ENCODE measurements around the gene SLC27A1. TPM values are rescaled to one million over a fixed set of nuclear protein-coding genes. Genes with fewer than 3 reads are reported as not detected.

Gene SLC27A1
- total RNA-seq, 1 experiment from 2014 or later, result 8.6 TPM

GRCh38 chr19:17527326-17527725 is 57.0 kb downstream of the SLC27A1 start:
- ATAC-seq (no peak), DNase-seq (ENCODE audit: low spot score) (no peak)
- H3K36me3 Mint-ChIP-seq, result peaks cover 3% of the 10 kb centered on the region; the same call in 1 of the 2 replicates
- H3K27me3 Mint-ChIP-seq (ENCODE audit: low read depth), result peaks cover 10% of the 10 kb centered on the region; the same call in 1 of the 2 replicates
- no peak overlapping the region for H3K4me3 Mint-ChIP-seq
- H3K27ac Mint-ChIP-seq, result no peak overlapping the region
- peaks cover 15% of the 10 kb centered on the region for H3K4me1 Mint-ChIP-seq
- CTCF ChIA-PET, result no interaction called here
- POLR2A ChIA-PET, result interaction anchor here (0.6 kb wide), 1 partner anchor 56 kb away, joined by 3 read pairs; no protein-coding TSS in a partner anchor
- no peak for TF ChIP-seq MAX (CRISPR knock-in tag; IDR thresholded peaks at IDR 0.05)
- no peak for TF ChIP-seq FOXK1 (CRISPR knock-in tag; IDR thresholded peaks at IDR 0.05)
- no peak for TF ChIP-seq OVOL2 (CRISPR knock-in tag; IDR thresholded peaks at IDR 0.05; ENCODE audit: borderline replicate concordance)
- TF ChIP-seq ZNF232 (CRISPR knock-in tag; IDR thresholded peaks at IDR 0.05), result no peak
- TF ChIP-seq FOXJ3 (CRISPR knock-in tag; IDR thresholded peaks at IDR 0.05; ENCODE audit: borderline replicate concordance), result no peak
- TF ChIP-seq ZNF317 (CRISPR knock-in tag; IDR thresholded peaks at IDR 0.05; ENCODE audit: borderline replicate concordance, low read depth), result no peak
- no peak for TF ChIP-seq ESRRA (CRISPR knock-in tag; IDR thresholded peaks at IDR 0.05; ENCODE audit: borderline replicate concordance)
- TF ChIP-seq NR1H2 (CRISPR knock-in tag; IDR thresholded peaks at IDR 0.05), result no peak
- no peak for TF ChIP-seq IRF1 (CRISPR knock-in tag; IDR thresholded peaks at IDR 0.05)
- TF ChIP-seq SOX15 (CRISPR knock-in tag; IDR thresholded peaks at IDR 0.05), result no peak
- no peak for TF ChIP-seq PRRX2 (CRISPR knock-in tag; IDR thresholded peaks at IDR 0.05)
- TF ChIP-seq STAT6 (CRISPR knock-in tag; conservative IDR thresholded peaks at IDR 0.05; ENCODE audit: low read depth), result no peak
- H3K9me3 Mint-ChIP-seq, result peaks cover 9% of the 10 kb centered on the region

- Mint-ChIP-seq H3K4me1 (peaks cover 11% of the 10 kb centered on the region), H3K36me3 (peaks cover 3% of the 10 kb centered on the region; the same call in 1 of the 2 replicates), H3K9me3 (peaks cover 9% of the 10 kb centered on the region), H3K27ac (no peak overlapping the region), H3K27me3 (ENCODE audit: low read depth) (peaks cover 10% of the 10 kb centered on the region; the same call in 1 of the 2 replicates), H3K4me3 (no peak overlapping the region)
- ChIA-PET POLR2A (no interaction called here), CTCF (interaction anchor here (1.0 kb wide), 1 partner anchor 52 kb away, joined by 4 read pairs; no protein-coding TSS in a partner anchor)
- TF ChIP-seq GTF2I (CRISPR knock-in tag; conservative IDR thresholded peaks at IDR 0.05), result peak; percentile 81; the same call in 1 of the 2 replicates
- no peak for TF ChIP-seq ZNF219 (CRISPR knock-in tag; IDR thresholded peaks at IDR 0.05; ENCODE audit: borderline replicate concordance)
- DNase-seq (ENCODE audit: low spot score) (no peak), ATAC-seq (no peak)
Observed at GRCh38 chr19:17528610-17529009, 58.3 kb downstream of the SLC27A1 start.

GRCh38 chr19:17529239-17530158 is 59.2 kb downstream of the SLC27A1 start:
- ChIA-PET CTCF (interaction anchor here (0.9 to 5.2 kb wide), 12 partner anchors 9 to 110 kb away, joined by 3 to 43 read pairs (median 4); no protein-coding TSS in a partner anchor), POLR2A (interaction anchor here (0.6 to 0.7 kb wide), 2 partner anchors 27 to 437 kb away, joined by 4 read pairs; no protein-coding TSS in a partner anchor)

More at GRCh38 chr19:17529239-17530158, 59.2 kb downstream of the SLC27A1 start:
- no peak overlapping the region for H3K27ac Mint-ChIP-seq
- H3K27me3 Mint-ChIP-seq (ENCODE audit: low read depth), result peaks cover 5% of the 10 kb centered on the region; the same call in 1 of the 2 replicates
- DNase-seq (ENCODE audit: low spot score) (no peak), ATAC-seq (no peak)
- no peak overlapping the region for H3K4me3 Mint-ChIP-seq
- peaks cover 11% of the 10 kb centered on the region for H3K4me1 Mint-ChIP-seq
- H3K36me3 Mint-ChIP-seq, result peaks cover 3% of the 10 kb centered on the region; the same call in 1 of the 2 replicates
- TF ChIP-seq GTF2I (CRISPR knock-in tag; conservative IDR thresholded peaks at IDR 0.05) (peak; percentile 95), GRHL2 (CRISPR knock-in tag; IDR thresholded peaks at IDR 0.05; ENCODE audit: insufficient replicate concordance, severe bottlenecking) (no peak)
- H3K9me3 Mint-ChIP-seq, result peaks cover 9% of the 10 kb centered on the region

Measured in WTC11 (cell line).